ENCODE results near the gene TSNAXIP1.

- TF ChIP-seq CTCF (IDR thresholded peaks at IDR 0.05) (no peak), POLR2A (IDR thresholded peaks at IDR 0.05) (no peak)
Observed at GRCh38 chr16:67764158-67764667, 42.5 kb upstream of the TSNAXIP1 start.
